ENCODE results near the gene PDZRN3. TPM values are rescaled to one million over a fixed set of nuclear protein-coding genes. Genes with fewer than 3 reads are reported as not detected.

Gene PDZRN3
- total RNA-seq, 2 experiments from 2014 or later: not detected

DNA sequence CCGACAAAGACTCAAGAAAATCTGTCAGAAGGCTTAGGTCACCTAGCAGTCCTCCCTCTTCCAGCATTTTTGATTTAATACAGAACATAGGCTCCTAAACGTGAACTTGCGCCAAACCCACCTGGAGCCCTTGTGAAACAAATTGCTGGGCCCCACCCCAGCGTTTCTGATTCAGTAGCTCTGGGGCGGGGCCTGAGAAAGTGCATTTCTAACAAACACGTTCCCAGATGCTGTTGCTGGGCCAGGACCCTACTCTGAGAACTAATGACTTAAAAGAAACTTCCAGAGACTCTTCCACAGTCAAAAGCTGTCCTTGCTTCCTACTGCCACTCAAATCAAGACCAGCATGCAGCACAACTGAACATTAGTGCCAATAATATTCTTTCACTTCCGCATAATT is 198.1 kb downstream of the PDZRN3 start:
- intact Hi-C loops (cut with micrococcal nuclease): no loop called here
- no peaks in the 10 kb centered on the region for H3K4me1 Mint-ChIP-seq (ENCODE audit: low read depth)
- CTCF ChIA-PET: interaction anchor here (0.9 kb wide), 1 partner anchor 325 kb away, joined by 3 read pairs; no protein-coding TSS in a partner anchor
- H3K9me3 Mint-ChIP-seq: no peaks in the 10 kb centered on the region
- H3K36me3 Mint-ChIP-seq (ENCODE audit: low read depth): no peaks in the 10 kb centered on the region
- DNase-seq: no peak
- no peak overlapping the region for H3K27ac Mint-ChIP-seq
- H3K4me3 Mint-ChIP-seq: no peak overlapping the region
- H3K27me3 Mint-ChIP-seq: no peaks in the 10 kb centered on the region
- POLR2A ChIA-PET: no interaction called here
- ATAC-seq: no peak
- TF ChIP-seq, protein P1, sequence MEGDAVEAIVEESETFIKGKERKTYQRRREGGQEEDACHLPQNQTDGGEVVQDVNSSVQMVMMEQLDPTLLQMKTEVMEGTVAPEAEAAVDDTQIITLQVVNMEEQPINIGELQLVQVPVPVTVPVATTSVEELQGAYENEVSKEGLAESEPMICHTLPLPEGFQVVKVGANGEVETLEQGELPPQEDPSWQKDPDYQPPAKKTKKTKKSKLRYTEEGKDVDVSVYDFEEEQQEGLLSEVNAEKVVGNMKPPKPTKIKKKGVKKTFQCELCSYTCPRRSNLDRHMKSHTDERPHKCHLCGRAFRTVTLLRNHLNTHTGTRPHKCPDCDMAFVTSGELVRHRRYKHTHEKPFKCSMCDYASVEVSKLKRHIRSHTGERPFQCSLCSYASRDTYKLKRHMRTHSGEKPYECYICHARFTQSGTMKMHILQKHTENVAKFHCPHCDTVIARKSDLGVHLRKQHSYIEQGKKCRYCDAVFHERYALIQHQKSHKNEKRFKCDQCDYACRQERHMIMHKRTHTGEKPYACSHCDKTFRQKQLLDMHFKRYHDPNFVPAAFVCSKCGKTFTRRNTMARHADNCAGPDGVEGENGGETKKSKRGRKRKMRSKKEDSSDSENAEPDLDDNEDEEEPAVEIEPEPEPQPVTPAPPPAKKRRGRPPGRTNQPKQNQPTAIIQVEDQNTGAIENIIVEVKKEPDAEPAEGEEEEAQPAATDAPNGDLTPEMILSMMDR (IDR thresholded peaks at IDR 0.05): no peak

- Mint-ChIP-seq H3K27ac (no peak overlapping the region), H3K36me3 (ENCODE audit: low read depth) (no peaks in the 10 kb centered on the region), H3K9me3 (no peaks in the 10 kb centered on the region), H3K4me1 (ENCODE audit: low read depth) (no peaks in the 10 kb centered on the region), H3K27me3 (no peaks in the 10 kb centered on the region), H3K4me3 (no peak overlapping the region)
- DNase-seq (no peak), ATAC-seq (no peak)
- TF ChIP-seq, protein P1 (IDR thresholded peaks at IDR 0.05): no peak
- POLR2A ChIA-PET: no interaction called here
- intact Hi-C loops (cut with micrococcal nuclease): no loop called here
- CTCF ChIA-PET: no interaction called here
These were observed 201.6 kb downstream of the PDZRN3 start for GRCh38 chr3:73423116-73423515.

- H3K27me3 Mint-ChIP-seq: peaks cover under 1% of the 10 kb centered on the region
- DNase-seq: no peak
- H3K9me3 Mint-ChIP-seq: no peaks in the 10 kb centered on the region
- intact Hi-C loops (cut with micrococcal nuclease): no loop called here
- TF ChIP-seq, protein P1 (IDR thresholded peaks at IDR 0.05): no peak
- CTCF ChIA-PET: no interaction called here
- no peak for ATAC-seq
- POLR2A ChIA-PET: interaction anchor here (0.7 kb wide), 1 partner anchor 705 kb away, joined by 4 read pairs; no protein-coding TSS in a partner anchor
- no peaks in the 10 kb centered on the region for H3K36me3 Mint-ChIP-seq (ENCODE audit: low read depth)
- no peaks in the 10 kb centered on the region for H3K4me1 Mint-ChIP-seq (ENCODE audit: low read depth)
- H3K4me3 Mint-ChIP-seq: no peak overlapping the region
- no peak overlapping the region for H3K27ac Mint-ChIP-seq
These were observed 202.2 kb downstream of the PDZRN3 start for GRCh38 chr3:73422571-73422970.

GRCh38 chr3:73419942-73420341 is 204.8 kb downstream of the PDZRN3 start:
- TF ChIP-seq, protein P1 (IDR thresholded peaks at IDR 0.05): no peak
- Mint-ChIP-seq H3K4me3 (no peak overlapping the region), H3K27ac (no peak overlapping the region), H3K27me3 (peaks cover 1% of the 10 kb centered on the region), H3K4me1 (ENCODE audit: low read depth) (no peaks in the 10 kb centered on the region), H3K36me3 (ENCODE audit: low read depth) (no peaks in the 10 kb centered on the region), H3K9me3 (no peaks in the 10 kb centered on the region)
- ATAC-seq (no peak), DNase-seq (no peak)
- ChIA-PET CTCF (no interaction called here), POLR2A (no interaction called here)
- intact Hi-C loops (cut with micrococcal nuclease): no loop called here

DNA sequence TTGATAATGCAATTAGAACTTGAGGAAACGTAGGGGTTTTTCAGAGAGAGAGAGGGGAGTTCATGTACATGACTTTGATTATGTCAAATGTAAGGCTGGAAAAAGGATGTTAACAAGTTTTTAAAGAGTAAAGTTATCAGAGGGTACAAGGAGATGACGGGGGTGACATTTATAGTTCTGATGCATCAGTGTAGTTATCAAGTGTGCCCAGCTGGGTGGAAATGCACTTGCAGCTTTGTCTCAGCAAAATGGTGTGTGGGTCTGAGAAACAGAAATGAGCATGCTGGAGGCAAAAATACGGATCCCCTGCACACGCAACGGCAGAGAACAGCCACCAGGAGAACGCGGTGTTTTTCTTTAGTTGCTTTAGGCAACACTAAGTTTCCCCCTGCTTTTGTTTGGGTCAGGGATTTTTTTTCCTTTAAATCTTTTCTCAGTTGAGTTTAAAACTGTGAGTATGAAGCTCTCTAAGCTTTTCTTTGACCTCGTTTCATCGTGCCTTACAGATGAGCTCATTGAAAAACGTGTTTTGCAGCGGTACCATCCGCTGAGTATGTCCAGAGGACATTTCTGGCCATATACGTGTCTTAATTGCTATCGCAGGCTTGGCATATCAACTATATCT is 205.4 kb downstream of the PDZRN3 start:
- no peak overlapping the region for H3K4me3 Mint-ChIP-seq
- ChIA-PET POLR2A (no interaction called here), CTCF (no interaction called here)
- H3K27me3 Mint-ChIP-seq: peaks cover 1% of the 10 kb centered on the region
- DNase-seq (no peak), ATAC-seq (no peak)
- H3K9me3 Mint-ChIP-seq: no peaks in the 10 kb centered on the region
- TF ChIP-seq, protein P1 (IDR thresholded peaks at IDR 0.05): no peak
- intact Hi-C loops (cut with micrococcal nuclease): no loop called here
- H3K27ac Mint-ChIP-seq: no peak overlapping the region
- H3K36me3 Mint-ChIP-seq (ENCODE audit: low read depth): no peaks in the 10 kb centered on the region
- no peaks in the 10 kb centered on the region for H3K4me1 Mint-ChIP-seq (ENCODE audit: low read depth)

All from activated CD8-positive, alpha-beta T cell treated with anti-CD3 and anti-CD28 coated beads for 36 hours (primary cell).